HG03439 (cell line): Measurements from ENCODE around the gene CELSR1.
"Not testable (repeated sequence)": the region's sequence is repeated elsewhere in the genome, so short reads cannot be mapped to it uniquely, and the experiment has no call there.

Experiments
- ATAC-seq: cut with Tn5 transposase; IDR thresholded peaks from one replicate; pipeline ENCODE4 v1.9.1; 2021; ENCODE audit warnings: mild to moderate bottlenecking, moderate library complexity; ENCODE audit not compliant: unreplicated experiment

CELSR1 gene

GRCh38 chr22:46486996-46487717 lies 50.3 kb downstream of the CELSR1 start:
- no peak for ATAC-seq

DNA sequence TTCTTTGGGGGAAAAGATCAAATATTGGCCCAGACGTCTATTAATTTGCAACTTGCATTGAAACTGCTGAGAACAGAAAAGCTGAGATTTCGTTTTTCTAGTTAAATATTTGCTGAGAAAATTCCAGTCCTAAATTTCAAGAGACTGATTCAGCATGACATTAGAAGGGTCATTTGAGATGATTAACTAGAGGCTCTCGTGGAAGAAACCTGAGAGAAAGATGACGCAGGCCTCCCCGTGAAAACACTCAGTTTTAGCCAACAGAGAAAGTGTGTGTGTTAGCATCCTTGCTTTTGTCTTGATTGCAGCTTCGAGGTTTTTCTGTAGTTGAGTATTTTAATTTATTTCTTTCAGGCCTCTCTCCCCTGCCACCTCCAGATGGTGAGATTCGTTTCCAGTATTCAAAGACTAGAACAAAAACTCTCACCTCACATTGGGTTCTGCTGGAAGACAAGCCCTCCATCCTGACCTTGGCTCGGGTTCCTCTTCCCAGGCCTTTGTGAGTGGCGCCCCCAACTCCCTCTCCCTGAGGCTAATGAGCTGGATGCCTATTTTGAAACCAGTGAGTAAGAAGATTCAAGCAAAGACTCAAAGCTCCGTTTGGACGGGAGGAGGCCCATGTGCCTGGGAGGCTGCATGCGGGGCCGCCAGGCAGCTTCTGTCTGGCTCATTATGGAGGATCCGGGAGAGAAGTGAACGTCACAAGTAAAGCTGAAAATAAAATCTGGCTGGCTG lies 52.4 kb downstream of the CELSR1 start:
- ATAC-seq: no peak

DNA sequence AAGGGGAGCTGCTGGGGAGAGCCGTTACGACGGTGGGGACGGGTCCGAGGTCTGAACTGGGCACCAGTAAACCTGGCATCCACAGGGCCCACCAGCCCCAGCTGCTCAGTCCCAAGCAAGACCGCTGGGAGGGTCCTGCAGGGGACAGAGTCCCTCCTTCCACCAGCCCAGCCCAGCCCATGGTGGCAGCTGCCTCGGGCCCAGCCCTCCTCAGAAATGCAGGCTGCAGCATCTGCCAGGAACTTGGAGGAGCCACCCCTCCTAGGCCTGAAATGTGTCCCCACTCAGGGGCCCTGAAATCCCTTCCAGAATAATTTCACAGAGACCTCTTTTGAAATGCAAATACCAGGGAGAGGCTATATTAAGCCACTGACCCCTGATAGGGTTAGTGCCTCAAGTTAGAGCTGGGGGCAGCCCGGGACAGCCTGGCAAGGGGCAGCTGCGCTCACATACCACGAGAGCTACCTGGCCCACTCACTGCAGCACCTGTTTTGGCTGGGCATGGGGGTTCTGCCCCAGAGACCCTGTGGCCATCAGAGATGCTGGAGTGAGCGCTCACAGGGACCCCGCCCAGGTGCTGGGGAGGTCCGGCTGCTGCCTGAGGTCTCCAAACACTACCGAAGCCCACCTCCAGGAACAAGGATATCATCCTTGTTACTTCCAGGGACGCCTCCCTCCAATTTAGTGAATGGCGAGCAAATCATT lies 53.1 kb downstream of the CELSR1 start:
- ATAC-seq: no peak

- no peak for ATAC-seq
Observed at GRCh38 chr22:46483353-46483752, 54.1 kb downstream of the CELSR1 start.

- ATAC-seq: no peak
Observed at GRCh38 chr22:46482056-46482675, 55.3 kb downstream of the CELSR1 start.

GRCh38 chr22:46481386-46481785 lies 56.0 kb downstream of the CELSR1 start:
- ATAC-seq: no peak

- ATAC-seq: no peak
Observed at GRCh38 chr22:46480396-46480795, 57.0 kb downstream of the CELSR1 start.

DNA sequence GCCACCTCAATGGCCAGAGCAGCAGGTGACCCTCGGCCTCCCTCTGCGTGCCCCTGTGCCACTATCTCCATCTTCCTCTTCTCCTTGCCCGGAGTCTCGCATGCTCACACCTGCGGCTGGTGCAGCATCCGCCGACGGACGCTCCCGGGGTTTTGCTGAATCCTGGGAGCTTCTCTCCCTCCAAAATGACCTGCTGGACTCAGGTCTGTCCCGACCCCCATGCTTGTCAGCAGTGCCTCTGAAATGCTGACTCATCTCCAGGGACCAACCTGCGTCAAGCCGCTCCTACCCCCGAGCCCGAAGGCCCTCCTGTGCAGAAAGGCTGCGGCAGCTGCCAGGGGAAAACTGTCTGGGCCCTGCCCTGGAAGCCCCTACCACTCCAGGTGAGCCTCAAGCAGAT lies 58.4 kb downstream of the CELSR1 start:
- no peak for ATAC-seq

- no peak for ATAC-seq
Observed at GRCh38 chr22:46478083-46478551, 59.3 kb downstream of the CELSR1 start.

DNA sequence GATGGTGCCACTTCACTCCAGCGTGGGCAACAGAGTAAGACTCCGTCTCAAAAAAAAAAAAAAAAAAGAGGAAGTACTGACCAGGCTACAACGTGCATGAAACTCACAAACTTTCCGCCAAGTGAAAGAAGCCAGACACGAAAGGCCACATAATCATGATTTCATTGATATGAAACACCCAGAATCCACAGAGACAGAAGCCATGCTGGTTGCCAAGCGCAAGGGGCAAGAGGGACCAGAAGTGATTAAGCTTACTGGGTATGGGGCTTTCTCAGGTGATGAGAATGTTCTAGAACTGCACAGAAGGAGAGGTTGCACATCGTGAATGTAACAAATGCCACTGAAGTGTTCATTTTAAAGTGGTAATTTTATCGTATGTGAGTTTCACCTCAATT lies 60.9 kb downstream of the CELSR1 start:
- no peak for ATAC-seq

- ATAC-seq: no peak
Observed at GRCh38 chr22:46473896-46474557, 63.4 kb downstream of the CELSR1 start.

DNA sequence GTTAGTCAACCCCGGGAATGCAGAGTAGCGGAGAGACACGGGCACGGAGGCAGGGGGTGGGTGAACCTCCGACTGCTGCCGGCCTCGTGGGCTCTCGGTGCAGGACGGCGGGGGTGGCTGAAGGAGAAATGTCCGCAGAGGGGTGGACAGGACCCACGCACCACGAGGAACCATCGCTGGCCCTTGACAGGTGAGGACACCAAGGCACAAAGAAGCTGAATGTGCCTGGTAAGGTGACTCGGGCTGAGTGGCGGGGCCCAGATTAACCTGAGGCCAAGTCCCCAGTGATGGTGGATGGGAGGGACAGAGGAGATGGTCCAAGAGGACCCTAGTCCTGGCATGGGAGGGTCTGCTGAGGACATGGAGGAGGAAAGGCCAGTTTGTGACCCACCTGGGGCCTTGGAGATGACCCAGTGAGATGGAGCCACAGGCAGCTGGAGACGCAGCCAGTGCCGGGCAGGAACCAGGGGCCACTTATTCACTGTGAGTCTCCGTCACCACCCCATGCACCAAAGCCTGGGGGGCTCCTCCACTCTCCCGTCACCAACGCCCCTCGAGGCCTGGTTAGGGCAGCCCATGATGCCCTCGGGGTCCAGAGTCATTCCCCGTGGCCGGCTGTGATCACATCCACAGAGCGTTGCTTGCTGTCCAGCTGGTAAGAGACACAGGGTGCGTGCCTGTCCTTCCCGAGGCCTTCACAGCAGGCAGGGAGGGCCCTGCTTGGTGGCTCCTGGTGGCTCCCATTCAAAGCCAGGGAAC lies 64.2 kb downstream of the CELSR1 start:
- no peak for ATAC-seq

DNA sequence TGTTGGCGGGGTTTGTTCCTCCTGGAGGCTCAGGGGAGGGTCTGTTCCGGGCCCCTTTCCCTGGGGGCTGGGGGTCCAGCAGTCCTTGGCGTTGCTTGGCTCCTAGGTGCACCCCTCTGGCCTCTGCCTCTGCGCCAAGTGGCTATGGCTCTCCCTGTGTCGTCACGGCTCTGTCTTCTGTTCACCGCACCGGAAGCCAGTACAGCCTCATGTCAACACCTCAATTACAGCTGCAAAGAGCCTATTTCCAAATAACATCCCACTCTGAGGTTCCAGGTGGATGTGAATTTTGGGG lies 64.8 kb downstream of the CELSR1 start:
- ATAC-seq: no peak

GRCh38 chr22:46471901-46472721 lies 65.3 kb downstream of the CELSR1 start:
- ATAC-seq: no peak

DNA sequence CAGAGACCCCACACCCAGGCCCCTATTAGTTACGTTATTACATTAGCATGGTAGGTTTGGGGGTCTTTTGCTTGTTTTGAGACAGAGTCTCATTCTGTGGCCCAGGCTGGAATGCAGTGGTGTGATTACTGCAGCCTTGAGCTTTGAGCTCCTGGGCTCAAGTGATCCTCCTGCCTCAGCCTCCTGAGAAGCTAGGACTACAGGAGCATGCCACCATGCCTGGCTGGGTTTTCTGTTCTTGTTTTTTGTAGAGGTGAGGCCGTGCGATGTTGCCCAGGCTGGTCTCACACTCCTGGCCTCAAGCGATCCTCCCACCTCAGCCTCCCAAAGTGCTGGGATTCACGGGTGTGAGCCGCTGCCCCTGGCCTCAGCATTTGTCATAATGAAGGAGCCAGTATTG lies 66.1 kb downstream of the CELSR1 start:
- ATAC-seq: not testable (repeated sequence)

- ATAC-seq: no peak
Observed at GRCh38 chr22:46469711-46470110, 67.7 kb downstream of the CELSR1 start.

DNA sequence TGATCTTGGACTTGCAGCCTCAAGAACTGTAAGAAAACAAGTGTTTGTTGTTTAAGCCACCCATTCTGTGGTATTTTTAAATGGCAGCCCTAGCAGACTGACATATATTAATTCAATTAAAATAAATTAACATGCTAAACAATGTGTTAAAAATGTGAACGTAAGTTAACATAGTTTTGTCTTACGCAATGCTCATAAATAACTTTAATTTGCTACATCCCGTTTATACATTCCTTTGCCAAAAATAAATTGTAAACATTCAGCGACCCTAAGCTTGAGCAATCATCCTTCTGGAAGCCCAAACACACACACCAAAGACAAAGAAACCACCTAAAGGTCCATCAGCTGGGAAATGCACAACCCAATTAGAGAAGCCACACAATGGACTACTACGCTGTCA lies 70.4 kb downstream of the CELSR1 start:
- no peak for ATAC-seq

- no peak for ATAC-seq
Observed at GRCh38 chr22:46466255-46466676, 71.2 kb downstream of the CELSR1 start.

GRCh38 chr22:46465793-46466192 lies 71.6 kb downstream of the CELSR1 start:
- no peak for ATAC-seq
